C1 segment of cervical spinal cord (tissue), 14 donors: ENCODE results near the gene TMEM145.
"Not testable (repeated sequence)": the region's sequence is repeated elsewhere in the genome, so short reads cannot be mapped to it uniquely, and the experiment has no call there.

Source experiments
- DNase-seq, 14 donors: peaks; one replicate each; lab custom pipeline; 2025; lab: John Stamatoyannopoulos, UW

Gene TMEM145

DNA sequence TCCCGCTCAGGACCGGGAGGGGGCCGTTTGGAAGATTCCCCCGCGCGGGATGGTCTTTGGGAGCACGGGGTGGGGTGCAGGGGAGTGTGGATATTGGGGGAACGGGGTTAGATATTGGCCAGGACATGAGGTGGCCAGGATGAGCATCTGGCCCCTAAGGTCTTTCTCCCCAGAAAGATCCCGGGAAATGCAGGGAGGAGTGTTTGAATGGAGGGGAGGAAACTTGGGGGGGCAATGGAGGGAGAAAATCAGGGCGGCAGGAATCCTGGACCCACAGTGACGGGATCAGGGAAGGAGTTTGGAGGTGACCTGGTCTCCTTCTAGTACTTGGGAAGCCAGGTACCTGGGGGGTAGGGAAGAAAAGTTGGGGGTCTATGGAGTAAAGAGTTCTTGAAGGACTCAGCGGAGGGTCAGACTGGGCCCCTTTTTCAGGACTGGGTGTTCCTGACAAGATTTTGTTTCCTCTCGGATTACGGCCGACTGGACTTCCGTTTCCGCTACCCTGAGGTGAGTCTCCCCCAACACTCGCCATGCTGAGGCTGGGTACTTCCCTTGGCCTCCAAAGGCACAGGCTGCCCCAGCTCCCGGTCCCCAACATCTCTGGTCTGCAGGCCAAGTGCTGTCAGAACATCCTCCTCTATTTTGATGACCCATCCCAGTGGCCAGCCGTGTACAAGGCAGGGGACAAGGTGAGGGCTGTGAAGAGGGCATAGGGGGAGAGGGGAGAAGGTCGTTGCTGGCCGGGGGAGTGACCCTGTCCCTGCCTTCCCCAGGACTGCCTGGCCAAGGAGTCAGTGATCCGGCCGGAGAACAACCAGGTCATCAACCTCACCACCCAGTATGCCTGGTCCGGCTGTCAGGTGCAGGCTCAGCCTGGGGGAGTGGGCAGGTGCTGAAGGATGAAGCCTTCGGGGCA lies 989 bp downstream of the TMEM145 start:
- peak in 1 of 14 donors; percentile 21 for DNase-seq

DNA sequence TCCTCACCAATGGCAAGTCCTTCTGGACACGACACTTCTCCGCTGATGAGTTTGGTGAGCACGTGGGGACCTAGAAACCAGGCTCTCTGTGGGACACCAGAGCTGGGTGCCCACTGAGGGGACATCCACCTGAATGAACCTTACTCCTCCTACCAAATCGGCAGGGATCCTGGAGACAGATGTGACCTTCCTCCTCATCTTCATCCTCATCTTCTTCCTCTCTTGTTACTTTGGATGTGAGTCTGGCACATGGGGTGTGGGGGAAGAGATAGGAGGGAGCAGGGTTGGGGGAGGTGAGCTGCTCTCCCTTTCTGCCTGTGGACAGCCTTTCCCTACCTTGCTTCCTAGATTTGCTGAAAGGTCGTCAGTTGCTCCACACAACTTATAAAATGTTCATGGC lies 1.9 kb downstream of the TMEM145 start:
- no peak for DNase-seq

- no peak for DNase-seq
Observed at GRCh38 chr19:42316223-42317211, 3.4 kb downstream of the TMEM145 start.

DNA sequence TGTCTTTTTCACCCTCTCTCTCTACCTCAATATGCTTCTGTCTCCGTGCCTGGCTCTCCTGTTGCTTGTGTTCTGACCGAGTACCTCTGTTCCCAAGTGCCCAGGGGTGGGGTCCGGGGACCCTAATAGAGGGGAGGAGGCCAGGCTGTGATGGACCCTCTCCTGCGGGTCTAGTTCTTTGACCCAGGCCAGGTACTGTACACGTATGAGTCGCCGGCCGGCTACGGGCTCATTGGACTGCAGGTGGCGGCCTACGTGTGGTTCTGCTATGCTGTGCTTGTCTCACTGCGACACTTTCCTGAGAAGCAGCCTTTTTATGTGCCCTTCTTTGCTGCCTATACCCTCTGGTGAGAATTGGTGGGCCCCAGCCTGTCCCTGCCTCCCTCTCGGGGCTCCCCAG lies 4.4 kb downstream of the TMEM145 start:
- DNase-seq, result no peak

- DNase-seq, result no peak
Observed at GRCh38 chr19:42322305-42322704, 9.2 kb downstream of the TMEM145 start.

GRCh38 chr19:42323473-42323851 lies 10.4 kb downstream of the TMEM145 start:
- DNase-seq, result no peak

DNA sequence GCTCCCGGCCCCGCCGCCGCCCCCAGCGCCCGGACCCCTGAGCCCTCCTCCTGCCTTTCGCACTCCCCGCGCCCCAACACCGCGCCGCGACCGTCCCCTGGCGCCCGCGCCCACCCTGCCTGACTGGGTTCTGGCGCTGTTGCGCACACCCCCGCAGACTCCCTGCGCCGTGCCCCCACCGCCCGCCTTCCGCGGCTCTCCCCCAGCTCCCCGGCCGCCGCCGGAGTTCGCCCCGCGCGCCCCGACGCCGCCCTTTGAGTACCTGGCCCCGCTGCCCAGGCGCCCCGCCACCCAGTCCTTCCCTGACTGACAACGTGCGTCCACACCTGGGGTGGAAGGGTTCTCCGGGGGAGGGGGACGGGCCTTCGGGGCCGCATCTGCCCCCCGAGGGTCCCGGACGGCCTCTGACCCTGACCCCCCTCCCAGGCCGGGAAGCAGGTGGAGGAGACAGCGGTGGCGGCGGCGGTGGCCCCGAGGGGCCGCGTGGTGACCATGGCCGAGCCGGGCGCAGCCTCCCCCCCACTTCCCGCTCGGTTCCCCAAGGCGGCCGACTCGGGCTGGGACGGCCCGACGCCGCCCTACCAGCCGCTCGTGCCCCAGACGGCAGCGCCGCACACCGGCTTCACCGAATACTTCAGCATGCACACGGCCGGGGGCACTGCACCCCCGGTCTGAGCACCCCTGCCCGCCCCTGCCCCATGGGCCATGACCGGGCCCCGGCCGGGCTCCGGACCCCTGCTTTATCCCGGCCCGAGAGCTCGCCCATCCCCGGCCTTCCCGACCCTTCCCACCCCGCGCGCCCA lies 10.9 kb downstream of the TMEM145 start:
- DNase-seq, result no peak

- DNase-seq, result peak in 1 of 14 donors; percentile 42
Observed at GRCh38 chr19:42324655-42325307, 11.7 kb downstream of the TMEM145 start.

GRCh38 chr19:42325308-42325895 lies 12.3 kb downstream of the TMEM145 start, which contains the start of gene MEGF8:
MEGF8 (plus strand) TSS chr19:42325635; CDS start chr19:42326244, 609 bp downstream.
- DNase-seq, result peak; percentile 89 to 99 (median 97)

- peak in 7 of 14 donors; percentile 40 to 64 (median 55) for DNase-seq
Observed at GRCh38 chr19:42325896-42326771, 13.0 kb downstream of the TMEM145 start.

DNA sequence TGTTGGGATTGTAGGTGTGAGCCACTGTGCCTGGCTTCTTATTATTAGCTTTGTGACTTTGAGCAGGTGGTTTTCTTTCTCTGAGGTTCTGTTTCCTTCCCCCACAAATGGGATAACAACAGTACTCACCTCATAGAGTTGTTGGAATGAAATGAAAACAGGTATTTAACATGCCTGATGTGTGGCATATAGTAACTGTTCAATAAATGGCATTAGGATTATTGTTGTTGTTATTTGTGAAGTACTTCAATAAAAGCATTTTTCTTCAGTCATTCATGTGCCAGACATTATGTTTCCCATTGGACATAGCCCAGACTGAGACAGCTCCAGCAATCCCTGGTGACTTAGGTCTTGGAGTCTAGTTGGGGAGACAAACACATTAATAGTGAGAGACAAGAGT lies 13.9 kb downstream of the TMEM145 start:
- no peak for DNase-seq

DNA sequence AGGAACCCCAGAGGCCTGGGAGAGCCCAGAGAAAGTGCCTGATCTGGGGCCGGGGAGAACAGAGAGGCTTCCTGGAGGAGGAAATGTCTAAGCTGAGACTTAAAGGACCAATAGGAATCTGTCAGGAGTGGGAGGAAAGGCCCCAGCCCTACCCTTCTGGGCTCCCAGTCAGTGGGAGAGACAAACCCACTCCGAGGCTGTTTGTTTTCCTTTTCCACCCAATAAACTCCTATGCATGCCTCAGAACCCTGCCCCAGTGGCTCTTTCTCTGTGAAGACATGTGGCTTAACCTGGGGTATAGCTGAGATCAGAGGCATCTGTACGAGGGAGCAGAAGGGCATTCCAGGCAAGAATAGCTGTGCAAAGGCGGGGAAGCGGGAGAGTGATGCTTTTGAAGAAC lies 14.3 kb downstream of the TMEM145 start:
- no peak for DNase-seq

DNA sequence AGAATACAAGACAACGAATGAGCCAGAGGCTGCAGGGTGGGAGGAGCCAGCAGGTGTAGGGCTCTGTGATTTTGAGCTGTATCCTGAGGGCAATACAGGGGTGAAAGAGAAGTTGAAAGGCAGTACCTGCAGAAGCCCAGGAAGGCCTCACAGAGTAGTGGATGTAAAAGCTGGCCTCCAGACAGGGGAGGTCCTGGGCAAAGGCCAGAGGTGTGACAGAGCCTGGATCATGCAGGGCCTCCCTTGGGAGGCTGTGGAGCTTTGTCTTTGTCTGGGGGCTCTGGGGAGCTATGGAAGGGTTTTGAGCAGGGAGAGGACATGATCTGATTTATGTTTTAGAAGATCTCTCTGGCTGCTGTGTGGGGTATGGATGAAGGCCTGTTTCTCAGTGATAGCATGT lies 15.0 kb downstream of the TMEM145 start:
- DNase-seq, result no peak

DNA sequence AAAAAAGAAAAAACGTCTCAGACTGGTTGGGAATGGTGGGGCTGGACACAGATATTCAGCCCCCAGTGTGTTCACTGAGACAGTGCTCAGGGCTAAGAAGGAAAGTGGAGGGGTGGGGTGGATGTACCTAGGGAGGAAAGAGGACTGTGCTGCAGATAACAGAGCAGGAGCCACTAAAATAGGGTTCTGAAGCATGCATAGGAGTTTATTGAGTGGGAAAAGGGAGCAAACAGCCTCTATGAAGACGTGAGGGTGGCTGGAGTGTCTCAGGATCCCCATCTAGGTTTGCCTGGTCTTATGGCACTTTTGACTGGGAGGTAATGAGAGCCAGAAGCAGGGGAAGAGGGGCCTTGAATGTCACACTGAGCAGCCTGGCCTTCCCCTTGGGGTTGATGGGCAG lies 15.7 kb downstream of the TMEM145 start:
- DNase-seq, result no peak

- no peak for DNase-seq
Observed at GRCh38 chr19:42330241-42330711, 17.2 kb downstream of the TMEM145 start.

- DNase-seq, result not testable (repeated sequence)
Observed at GRCh38 chr19:42331333-42331732, 18.2 kb downstream of the TMEM145 start.

DNA sequence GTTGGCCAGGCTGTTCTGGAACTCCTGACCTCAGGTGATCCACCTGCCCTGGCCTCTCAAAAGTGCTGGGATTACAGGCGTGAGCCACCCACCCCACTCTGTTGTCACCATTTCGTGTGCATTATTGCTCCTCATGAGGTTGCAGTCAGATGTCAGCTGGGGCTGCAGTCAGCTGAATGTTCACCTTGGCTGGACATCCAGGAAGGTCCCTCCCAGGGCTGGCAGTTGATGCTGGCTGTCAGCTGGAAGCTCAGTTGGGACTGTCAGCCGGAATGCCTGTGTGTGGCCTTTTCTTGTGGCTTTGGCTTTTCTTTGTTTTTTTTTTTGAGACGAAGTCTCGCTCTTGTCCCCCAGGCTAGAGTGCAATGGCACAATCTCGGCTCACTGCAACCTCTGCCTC lies 18.9 kb downstream of the TMEM145 start:
- peak in 2 of 14 donors; percentile 5 to 70 for DNase-seq

GRCh38 chr19:42333018-42333417 lies 19.9 kb downstream of the TMEM145 start:
- no peak for DNase-seq
